Stimulated activated CD8-positive, alpha-beta memory T cell treated with anti-CD3 and anti-CD28 coated beads, Interleukin-12 subunit alpha, Interleukin-12 subunit beta, amount 100 ng/mL, for 4 hours (primary cell): ENCODE measurements around the gene UNC93A.
"Not testable (repeated sequence)": the region's sequence is repeated elsewhere in the genome, so short reads cannot be mapped to it uniquely, and the experiment has no call there.

ENCODE experiments used
- DNase-seq: peaks from one replicate; pipeline ENCODE4 v3.0.0-alpha.2; 2020; ENCODE audit warnings: low read depth

UNC93A gene

DNA sequence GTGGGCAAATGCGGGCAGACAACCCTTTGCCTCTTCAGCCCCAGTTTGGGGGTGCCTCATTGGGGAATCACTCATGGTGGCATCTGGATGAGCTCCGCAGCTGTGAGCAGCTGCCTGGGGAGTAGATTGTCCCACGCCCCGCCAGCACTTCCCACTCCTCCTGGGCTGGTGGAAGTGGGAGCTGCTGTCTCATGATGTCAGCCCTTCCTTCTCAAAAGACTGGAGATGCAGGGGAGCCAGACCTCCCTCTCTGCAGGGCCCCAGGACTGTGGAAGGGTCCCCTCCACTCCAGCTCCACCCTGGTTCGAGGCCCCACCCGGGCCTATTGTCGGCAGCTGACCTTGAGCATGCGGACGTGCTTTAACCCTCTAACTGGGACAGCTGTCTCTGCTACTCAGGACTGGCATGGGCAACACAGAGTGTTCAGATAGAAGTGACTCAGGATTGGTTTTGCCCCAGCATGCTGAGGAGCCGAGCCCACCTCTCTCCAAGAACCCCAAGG lies 2.0 kb downstream of the UNC93A start:
- DNase-seq = no peak

DNA sequence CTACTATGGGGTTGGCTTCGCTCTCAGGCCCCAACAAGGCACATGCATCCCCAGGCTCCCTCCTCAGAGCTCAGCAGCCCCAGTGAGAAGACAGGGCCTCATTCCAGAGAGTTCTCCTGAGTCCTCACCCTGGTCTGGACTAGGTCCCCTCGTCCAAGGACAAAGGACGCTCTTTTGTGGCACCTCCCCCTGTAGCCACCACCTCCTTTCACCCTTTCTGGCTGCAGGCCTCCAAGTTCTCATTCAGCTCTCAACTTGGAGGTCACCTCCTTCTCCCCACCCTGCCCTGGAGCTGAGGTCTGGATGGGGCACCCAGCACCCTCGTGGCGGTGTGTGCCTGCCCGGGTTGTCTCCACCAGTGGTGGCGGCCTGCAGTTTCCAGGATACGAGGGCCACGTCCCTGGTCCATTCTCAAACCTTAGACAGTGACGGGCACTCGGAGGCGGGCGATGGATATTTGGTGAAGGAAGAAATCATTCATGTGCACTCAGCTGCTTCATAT lies 2.5 kb downstream of the UNC93A start:
- DNase-seq = no peak

DNA sequence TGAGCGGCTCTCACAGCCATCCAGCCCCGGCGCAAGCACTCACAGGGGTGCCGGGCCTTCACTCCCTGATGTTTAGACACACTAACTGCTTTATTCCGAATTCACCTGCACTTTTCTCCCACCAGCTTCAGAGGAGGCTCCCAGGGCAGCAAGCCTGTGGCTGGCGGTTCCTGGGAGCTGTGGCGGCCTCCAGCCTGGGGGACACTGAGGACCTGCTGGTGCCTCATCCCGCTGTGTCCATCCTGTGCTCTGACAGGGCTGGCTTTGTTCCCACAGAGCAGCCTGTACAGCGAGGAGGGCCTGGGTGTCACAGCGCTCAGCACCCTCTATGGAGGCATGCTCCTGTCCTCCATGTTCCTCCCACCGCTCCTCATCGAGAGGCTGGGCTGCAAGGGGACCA lies 3.1 kb downstream of the UNC93A start:
- DNase-seq = no peak

DNA sequence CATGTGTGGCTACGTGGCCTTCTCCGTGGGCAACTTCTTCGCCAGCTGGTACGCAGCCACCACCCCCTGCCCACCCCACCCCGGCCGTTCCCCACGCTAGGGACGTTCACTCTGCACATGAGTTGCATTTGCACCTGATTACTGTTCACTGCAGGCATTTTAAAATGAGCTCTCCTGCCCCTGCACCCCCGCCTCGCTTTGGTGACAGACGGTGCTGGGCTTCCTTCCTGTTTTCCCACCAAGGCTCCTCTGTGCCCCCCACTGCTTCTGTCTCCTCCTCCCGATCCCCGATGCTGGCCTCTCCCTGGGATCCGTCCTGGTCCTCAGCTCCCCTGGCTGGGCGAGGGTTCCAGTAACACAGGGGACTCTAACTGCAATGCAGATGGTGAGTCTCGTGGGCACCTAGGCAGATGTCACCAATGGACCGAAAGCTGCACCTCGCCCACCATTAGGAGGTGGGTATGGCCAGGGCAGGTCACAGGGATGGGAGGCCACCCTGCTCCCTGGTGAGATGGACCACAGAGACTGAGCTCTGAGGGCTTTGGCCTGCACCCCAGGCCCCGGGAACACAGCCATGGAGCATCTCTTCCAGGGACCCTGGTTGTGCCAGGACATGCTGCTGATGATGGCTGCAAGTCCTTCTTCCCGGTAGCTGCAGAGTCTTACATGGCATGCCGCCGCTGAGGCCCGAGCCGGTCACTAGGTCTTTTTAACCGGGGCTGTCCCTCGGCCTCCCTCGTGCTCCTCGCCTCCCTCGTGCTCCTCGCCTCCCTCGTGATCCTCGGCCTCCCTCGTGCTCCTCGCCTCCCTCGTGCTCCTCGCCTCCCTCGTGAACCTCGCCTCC lies 3.8 kb downstream of the UNC93A start:
- DNase-seq = no peak

DNA sequence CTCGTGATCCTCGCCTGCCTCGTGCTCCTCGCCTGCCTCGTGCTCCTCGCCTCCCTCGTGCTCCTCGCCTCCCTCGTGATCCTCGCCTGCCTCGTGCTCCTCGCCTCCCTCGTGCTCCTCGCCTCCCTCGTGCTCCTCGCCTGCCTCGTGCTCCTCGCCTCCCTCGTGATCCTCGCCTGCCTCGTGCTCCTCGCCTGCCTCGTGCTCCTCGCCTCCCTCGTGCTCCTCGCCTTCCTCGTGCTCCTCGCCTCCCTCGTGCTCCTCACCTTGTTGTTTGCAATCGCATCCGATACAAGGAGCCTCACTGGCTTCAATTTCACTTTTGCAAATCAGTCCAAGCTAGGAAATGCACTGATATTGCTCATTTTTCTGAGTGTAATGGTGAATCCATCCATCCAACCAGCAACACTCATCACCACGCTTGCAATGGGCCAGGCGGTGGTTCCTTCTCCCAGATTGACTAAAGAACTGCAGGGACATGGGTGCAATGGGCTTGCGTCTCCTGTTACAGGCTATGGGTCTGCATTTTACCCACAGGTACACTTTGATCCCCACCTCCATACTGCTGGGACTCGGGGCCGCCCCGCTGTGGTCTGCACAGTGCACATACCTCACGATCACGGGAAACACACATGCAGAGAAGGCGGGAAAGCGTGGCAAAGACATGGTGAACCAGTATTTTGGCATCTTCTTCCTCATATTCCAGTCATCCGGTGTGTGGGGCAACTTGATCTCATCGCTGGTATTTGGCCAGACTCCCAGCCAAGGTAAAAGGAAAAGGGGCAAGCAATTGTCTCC lies 4.6 kb downstream of the UNC93A start:
- DNase-seq = no peak

DNA sequence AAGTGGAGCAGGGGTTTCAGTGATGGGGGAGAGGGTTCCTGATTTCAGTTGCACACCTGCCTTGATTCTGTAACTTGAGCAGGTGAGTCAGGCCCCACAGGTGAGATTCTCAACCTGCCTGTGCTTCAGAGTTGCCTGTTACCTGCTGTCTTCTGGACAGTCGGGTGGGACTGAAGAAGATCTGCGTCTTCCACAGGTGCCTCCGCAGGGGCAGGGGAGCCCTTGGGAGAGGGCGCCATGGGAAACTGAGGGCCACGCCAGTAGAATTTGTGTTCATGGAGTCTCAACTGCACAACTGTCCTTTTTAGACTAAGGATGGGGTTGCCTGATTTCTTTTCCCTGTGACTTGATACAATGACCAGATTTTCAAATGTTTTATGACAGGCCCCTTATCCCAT lies 5.2 kb downstream of the UNC93A start:
- DNase-seq = no peak

DNA sequence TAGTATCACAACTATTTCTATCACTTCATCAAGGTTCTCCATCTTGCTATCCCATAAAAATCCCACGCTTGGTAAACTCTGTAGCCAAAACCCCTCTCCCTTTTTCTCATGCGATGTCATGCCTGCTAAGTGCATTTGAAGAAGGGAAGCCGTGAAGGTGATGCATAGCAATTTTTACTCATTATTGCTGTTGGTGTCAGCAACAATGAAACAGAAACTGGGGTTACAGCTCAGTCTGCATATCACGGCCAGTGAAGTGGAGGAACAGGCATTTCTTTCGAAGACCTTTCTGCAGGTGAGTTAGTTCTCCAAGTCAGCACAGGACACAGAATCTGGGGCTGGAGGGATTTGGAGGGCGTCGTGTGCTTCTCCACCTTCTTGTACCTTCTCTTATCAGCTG lies 5.8 kb downstream of the UNC93A start:
- DNase-seq = no peak

DNA sequence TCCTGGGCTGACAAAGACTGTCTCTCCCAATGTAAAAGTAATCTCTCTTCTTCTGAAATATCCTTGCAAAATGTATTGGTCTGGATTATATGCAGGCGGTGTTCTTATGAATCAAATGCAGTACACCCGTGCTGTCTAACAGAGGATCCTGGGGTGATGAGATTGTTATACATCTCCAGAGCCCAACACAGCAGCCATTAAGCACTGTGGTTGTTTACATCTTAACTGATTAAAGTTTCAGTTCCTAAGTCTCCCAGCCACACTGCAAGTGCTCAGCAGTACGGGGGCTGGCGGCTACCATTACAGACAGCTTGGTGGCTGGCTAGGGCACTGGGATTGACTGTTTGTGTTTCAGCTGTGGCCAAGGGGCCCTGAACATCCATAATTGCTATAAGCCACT lies 7.0 kb downstream of the UNC93A start:
- DNase-seq = no peak

DNA sequence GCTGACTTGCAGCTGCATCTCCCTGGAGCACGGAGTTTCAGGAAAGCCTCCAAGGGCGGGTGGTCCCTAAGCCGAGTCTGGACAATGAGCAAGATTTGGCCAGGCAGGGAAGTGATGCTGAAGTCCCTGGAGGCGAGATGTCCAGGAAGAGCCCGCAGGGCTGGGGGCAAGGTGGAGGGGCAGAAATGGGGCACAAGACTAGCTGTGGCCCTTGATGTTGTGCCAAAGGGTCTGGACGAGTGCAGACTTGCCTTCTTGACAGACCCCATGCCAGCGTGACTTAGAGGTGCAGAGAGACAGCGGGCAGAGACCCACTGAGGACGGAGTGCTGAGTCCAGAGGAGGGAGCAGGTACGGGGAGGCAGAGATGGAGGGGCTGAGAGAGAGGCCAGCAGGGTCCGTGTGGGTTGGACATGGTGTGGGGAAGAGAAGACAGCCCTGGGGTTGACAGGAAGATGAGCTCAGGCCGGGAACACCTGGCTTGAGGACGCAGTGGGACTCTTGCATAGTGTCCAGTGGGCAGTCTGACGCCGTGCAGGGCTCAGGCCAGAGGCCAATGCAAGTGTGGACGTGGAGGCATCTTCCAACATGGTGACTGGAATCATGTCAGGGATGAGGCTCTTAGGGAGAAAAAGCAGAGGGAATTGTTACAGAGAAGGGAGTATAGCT lies 8.7 kb downstream of the UNC93A start:
- no peak for DNase-seq

DNA sequence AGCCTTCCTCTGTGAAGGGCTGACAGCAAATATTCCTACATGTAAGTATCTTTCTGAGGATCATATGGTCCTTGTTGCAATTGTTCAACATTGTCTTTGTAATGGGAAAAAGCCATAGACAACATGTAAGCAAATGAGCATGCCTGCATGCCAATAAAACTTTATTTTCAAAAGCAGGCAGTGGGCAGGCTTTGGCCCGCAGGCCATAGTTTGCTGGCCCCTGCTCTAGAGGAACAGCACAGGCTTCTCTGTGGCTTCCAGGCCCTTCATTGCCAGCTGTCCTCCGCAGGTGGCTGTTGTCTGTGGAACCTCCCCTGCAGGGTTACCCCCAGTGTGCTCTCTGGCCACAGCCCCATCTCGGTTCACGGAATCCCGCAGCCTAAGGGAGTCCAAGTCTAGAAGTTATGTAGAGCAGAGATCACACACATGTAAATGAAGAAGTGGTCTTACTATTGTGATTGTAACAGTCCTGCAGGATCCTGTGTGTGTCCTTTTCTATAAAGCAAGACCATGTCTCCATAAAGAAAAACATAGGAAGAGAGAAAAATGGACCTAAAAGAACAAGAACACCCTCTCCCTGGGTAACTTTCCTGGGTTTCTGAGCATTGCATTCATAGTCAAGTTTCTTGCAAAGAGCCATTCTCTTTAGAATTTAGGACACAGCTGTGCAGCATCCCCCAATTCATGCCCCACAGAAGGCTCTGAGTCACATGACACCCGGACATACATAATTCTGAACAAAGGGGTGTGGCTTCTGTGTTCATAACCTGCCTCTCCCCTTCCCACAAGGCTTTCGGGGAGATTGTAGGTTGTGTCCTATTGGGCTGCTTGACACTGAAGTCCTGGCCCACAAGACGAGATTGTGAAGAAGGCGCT lies 10.0 kb downstream of the UNC93A start:
- no peak for DNase-seq

DNA sequence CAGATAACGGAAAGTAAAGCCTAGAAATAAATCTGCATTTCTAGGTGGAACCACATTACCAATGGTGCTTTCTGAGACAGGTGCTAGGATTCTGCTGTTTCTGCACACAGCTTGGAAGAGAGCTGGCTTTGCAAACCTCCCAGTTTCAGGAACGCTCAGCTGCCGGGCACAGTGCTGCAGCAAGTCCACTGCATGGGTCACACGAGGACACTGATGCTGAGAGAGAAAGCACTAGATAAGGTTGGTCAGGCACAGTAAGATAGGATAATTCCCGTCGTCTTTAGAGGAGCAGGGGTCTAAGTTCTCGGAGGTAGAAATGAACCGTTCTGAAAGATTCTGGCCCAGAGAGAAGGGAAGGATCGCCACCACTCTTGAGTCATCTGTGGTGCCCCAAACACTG lies 11.0 kb downstream of the UNC93A start:
- DNase-seq = no peak

DNA sequence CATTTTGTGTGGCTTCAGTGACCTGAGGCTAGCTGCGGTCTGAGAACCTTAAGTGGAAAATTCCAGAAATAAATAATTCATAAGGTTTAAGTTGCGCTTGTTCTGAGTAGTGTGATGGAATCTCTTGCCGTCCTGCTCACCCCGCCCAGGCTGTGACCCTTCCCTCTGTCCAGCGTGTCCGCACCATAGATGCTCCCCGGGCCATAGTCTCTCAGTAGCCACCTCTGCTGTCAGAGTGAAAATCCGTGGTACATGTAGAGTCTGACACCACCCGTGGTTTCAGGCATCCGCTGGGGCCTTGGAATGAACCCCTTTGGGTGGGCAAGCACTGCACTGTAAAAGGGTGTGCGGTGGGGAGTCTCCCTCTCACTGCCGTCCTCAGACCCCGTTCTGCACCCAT lies 11.7 kb downstream of the UNC93A start:
- no peak for DNase-seq

DNA sequence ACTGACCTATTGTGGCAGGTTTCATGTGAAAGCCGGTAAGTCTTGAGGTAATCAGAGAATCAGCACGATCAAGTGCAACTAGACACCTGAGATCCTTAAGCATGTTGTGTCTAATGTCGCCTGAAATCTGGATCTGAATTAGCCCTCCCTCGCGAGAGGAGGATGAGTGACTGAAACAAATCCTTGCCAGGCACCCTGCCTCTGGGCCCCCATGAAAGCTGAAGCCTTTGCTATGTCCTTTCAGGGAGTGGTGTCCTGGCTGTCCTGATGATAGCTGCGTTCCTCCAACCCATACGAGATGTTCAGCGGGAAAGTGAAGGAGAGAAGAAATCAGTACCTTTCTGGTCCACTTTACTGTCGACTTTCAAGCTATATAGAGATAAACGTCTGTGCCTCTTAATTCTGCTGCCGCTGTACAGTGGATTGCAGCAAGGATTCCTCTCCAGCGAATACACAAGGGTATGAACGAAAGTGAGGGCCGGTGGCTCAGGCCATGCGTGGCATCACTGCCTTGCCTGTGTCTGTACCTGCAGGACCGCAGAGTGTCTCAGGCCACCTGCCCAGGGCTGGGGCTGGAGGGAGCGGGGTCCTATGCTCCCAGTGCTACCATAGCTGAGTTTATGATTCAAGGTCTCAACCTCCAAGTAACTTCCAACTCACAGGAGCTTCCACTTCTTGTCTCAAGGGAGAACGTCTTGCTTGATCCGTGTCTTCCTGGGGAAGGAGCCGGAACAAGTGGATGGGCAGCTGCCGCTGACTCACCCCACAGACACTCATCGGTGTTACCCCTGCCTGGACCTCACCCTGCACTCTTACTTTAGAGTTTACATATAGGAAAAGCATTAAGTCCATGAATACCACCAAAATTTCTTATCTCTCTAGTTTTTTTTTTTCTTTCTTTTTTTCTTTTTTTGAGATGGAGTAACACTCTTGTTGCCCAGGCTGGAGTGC lies 12.8 kb downstream of the UNC93A start:
- DNase-seq = no peak

DNA sequence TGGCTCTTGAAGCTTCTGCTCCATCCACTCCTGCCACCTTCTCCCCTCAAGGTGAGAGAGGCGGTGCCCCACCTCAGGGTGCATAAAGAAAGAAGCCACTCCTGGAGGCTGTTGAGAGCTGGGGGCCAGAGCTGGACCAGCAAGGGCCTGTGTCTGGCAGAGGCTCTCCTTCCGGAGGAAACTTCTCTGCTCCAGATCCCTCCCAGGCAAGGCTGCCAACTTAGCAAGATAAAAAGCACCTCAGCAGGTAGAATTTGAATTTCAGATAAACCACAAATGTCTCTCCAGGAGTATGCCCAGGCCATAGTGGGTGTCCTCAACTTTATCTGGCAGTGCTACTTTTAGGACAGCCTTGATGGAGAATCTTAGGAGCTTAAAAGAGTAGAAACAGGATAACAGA lies 13.8 kb downstream of the UNC93A start:
- DNase-seq = no peak

DNA sequence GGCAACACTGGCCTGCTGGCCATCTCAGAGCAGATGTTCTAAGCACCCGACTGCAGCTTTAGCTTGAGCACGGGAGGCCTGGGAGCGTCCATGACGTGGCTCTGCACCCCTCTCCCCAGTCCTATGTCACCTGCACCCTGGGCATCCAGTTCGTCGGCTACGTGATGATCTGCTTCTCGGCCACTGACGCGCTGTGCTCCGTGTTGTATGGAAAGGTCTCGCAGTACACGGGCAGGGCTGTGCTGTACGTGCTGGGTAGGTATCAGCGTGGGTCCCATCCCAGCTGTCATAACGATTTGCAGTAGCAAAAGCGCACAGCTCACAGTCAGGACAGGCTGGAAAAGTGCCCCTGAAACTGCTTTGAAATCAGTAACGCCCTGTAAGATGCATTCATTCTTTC lies 14.7 kb downstream of the UNC93A start:
- no peak for DNase-seq

DNA sequence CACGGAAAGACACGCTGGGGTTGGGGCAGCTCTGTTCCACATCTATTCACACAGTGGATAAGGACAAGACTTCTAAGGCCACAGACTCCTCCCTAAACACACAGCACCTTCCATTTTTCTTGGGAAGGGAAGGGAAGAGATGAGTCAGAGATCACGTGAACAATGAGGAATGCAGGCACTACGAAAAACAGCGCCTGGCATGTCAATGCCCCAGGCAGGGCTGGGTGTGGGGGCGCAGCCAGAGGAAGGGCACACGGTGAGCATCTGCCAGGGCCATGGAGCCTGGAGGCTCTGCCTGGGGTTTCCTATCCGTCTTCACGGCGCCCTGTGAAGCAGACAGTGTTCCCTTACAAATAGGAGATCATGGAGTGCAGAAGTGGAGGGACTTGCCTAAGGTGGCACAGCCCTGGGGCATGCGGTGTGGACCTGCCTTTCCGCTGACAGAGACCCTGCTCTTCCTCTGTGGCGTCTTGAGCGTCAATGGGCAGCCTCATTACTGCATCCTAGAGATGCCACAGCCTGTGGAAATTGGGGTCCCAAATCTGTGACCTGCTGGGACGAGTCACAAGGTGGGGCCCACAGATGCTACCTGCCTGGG lies 15.4 kb downstream of the UNC93A start:
- no peak for DNase-seq

DNA sequence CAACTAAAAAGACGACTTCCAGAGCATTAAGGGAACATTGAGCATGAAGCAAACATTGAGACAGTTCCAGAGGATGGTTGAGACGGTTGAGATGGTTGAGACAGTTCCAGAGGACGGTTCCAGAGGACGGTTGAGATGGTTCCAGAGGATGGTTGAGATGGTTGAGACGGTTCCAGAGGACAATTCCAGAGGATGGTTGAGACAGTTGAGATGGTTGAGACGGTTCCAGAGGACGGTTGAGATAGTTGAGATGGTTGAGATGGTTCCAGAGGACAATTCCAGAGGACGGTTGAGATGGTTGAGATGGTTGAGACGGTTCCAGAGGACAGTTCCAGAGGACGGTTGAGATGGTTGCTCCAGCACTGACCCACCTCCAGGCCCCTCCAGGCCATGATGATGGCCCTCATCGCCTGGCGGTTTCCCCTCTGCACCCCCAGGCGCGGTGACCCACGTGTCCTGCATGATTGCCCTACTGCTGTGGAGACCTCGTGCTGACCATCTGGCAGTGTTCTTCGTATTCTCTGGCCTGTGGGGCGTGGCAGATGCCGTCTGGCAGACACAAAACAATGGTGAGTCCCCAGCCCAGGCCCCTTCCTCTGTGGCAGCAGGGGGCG lies 16.3 kb downstream of the UNC93A start:
- no peak for DNase-seq

DNA sequence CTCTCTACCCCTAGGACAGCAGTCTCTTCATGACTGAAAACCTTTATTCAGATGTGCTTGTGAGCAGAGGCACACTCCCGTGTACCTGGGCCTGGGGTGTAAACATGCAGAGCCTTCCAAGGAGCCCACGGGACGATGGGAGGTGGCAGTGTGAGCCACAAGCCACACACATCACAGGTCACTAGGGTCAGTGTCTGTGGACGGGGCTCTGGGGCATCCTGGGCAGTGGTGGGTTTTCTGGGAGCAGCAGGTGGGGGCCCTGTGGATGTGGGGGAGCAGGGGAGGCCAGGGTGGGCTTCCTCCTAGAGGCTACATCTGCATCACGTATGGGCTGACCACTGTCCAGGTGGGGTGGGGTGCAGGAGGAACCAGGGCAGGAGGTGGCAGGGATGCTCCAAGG lies 17.1 kb downstream of the UNC93A start:
- no peak for DNase-seq

DNA sequence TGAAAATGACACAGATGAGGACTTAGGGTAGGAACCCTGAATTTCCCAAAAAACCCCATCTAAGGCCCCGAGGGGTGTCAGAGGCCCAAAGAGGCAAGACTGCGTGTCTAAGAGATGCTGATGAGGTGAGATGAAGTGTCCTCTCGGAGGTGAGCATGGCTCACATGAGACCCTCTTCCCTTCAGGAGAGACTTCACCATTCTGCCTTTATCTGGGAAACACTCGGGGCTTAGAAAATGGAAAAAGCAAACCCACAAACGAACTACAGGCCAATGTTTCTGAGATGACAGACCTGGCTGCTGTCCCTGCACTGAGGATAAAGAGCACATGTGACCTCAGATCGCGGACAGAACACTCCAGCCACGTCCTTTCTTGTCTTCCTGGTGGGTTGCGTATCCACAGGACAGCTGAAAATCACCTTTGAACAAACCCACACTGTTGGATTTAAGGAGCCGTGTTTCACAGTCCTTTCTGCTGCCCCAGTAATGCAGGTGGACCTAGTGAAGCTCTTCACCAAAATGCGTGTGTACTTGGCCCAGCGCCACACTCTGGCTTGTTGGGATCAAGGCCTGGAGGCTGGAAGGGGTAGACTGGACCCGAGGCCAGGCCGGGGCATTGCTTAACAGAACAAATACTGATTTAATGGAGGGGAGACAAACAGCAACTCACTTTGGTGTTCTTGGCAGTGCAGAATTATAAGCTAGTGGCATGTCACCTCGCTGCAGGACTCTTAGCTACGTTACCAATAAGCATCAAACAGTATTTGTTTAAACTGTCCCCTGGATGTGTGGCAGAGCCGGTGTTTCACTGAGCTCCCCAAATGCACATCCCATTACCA lies 18.5 kb downstream of the UNC93A start:
- DNase-seq = not testable (repeated sequence)
